Prostate gland (tissue), 2 donors: ENCODE data around the gene LRRC28. TPM values are rescaled to one million over a fixed set of nuclear protein-coding genes. Genes with fewer than 3 reads are reported as not detected.

ENCODE experiments used
- DNase-seq: peaks from one replicate; pipeline ENCODE4 v3.0.0-alpha.2; 2019; ENCODE audit warnings: low spot score
- H3K27ac ChIP-seq, 2 donors: fragments of 200-600 bp; sonication (generic); 2 replicates each; pipeline ENCODE4 v1.5.1; 2017 to 2019
- H3K27me3 ChIP-seq: fragments of 200-600 bp; sonication (generic); replicated peaks from 2 replicates; pipeline ENCODE4 v1.5.1; 2019; ENCODE audit not compliant: insufficient read depth
- H3K36me3 ChIP-seq, 2 donors: fragments of 200-600 bp; sonication (generic); 1 replicate in 1 of 2; 2 replicates in 1 of 2; pipeline versions ENCODE4 v1.5.1 to v1.8.1; 2017 to 2019
- H3K4me1 ChIP-seq: fragments of 200-600 bp; sonication (generic); replicated peaks from 2 replicates; pipeline ENCODE4 v1.5.1; 2019
- H3K4me3 ChIP-seq, 2 donors: fragments of 200-600 bp; sonication (generic); 2 replicates each; pipeline ENCODE4 v1.5.1; 2017 to 2019
- H3K9me3 ChIP-seq: fragments of 200-600 bp; sonication (generic); 2 replicates; pipeline ENCODE4 v1.5.1; 2017
- POLR2A ChIP-seq: fragments of 450-650 bp; IDR thresholded peaks from one replicate; pipeline ENCODE4 v1.6.1; 2016; ENCODE audit warnings: antibody characterized with exemption, mild to moderate bottlenecking
- POLR2AphosphoS5 ChIP-seq: sonication (generic); formaldehyde crosslinking; IDR thresholded peaks from one replicate; pipeline ENCODE4 v1.6.1; 2017; ENCODE audit warnings: antibody characterized with exemption
- WGBS: methylation state at CpG from one replicate; pipeline ENCODE4 v1.1.5; 2018; 5-methylcytosine and 5-hydroxymethylcytosine counted together
- intact Hi-C: fragments of 100-400 bp; cut with DNase I; formaldehyde crosslinking; loops from one replicate; pipeline ENCODE4 v1.14.2; 2022
- total RNA-seq, 2 donors: library from RNA; depleted of rRNA; stranded (reverse); fragments of >200 nt; gene quantifications; one replicate each; pipeline ENCODE4 v1.1.0, GENCODE V29; 2016
- TF ChIP-seq, protein P1 (sequence below), 4 experiments: fragments of 200-600 bp in 2 of 4; fragments of 450-650 bp in 2 of 4; sonication (generic) in 2 of 4; IDR thresholded peaks; 1 replicate in 3 of 4; 2 replicates in 1 of 4; pipeline ENCODE4 v1.5.1; 2016 to 2019; ENCODE audit warnings: antibody characterized with exemption in 4 of 4, mild to moderate bottlenecking in 2 of 4, moderate library complexity in 2 of 4

The LRRC28 gene
- total RNA-seq, 2 donors from 2014 or later, result 16.0 to 36.8 TPM

DNA sequence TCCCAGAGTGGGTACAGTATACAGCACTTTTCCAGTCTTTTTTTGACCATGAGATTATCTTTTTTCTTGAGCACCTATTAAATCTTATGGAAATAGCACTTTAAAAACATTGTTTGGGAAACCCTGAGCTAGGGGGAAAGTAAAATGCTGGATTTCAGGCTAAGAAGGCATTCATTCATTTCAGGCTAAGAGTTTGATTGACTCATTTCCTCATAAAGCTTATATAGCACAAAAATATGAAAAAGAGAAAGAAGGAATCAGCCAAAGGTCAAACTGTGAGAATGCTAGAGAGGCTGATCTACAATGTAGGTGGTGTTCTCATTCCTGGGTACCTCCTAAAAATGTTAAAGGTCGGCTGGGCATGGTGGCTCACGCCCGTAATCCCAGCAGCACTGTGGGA is 12.4 kb upstream of the LRRC28 start:
- no peak overlapping the region for H3K27ac ChIP-seq
- no peak overlapping the region for H3K4me3 ChIP-seq
- no peaks in the 10 kb centered on the region for H3K36me3 ChIP-seq
- no peak for DNase-seq
- no peaks in the 10 kb centered on the region for H3K9me3 ChIP-seq
- H3K27me3 ChIP-seq, result no peaks in the 10 kb centered on the region
- H3K4me1 ChIP-seq, result no peaks in the 10 kb centered on the region
- 68% methylated on average over 3 of the region's 3 CpGs for WGBS
- TF ChIP-seq, protein P1, sequence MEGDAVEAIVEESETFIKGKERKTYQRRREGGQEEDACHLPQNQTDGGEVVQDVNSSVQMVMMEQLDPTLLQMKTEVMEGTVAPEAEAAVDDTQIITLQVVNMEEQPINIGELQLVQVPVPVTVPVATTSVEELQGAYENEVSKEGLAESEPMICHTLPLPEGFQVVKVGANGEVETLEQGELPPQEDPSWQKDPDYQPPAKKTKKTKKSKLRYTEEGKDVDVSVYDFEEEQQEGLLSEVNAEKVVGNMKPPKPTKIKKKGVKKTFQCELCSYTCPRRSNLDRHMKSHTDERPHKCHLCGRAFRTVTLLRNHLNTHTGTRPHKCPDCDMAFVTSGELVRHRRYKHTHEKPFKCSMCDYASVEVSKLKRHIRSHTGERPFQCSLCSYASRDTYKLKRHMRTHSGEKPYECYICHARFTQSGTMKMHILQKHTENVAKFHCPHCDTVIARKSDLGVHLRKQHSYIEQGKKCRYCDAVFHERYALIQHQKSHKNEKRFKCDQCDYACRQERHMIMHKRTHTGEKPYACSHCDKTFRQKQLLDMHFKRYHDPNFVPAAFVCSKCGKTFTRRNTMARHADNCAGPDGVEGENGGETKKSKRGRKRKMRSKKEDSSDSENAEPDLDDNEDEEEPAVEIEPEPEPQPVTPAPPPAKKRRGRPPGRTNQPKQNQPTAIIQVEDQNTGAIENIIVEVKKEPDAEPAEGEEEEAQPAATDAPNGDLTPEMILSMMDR (IDR thresholded peaks at IDR 0.05), result no peak
- intact Hi-C loops, result no loop called here

DNA sequence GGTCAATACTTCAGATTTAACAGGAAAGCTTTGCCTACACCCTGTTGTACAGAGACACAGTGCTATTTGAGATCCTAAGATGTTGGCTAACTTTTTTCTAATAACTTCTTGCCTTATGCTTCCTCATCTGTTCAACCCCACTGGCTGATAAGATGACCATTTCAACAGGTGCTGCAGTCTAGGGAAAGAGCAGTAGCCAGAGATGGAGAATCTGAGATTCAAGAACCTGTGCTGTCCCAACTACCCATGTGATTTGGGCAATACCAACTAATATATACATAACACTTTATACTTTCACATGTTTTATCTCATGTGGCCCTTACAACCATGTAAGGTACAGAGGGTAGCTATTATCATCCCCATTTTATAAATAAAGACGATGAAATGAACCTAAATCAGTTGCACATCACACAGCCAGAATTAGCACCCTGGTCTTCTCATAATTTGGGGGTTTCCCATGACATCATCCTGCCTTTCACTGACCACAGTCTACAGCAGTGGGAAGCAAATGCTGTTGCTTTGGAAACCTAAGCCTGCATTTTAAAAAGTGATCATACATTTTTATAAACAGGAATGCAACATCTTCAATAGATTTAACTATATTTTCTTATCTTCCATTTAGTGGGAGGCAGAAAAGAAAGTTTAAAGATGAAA is 11.6 kb upstream of the LRRC28 start:
- WGBS, result 56% methylated on average over 1 of the region's 1 CpG
- intact Hi-C loops, result no loop called here
- H3K4me1 ChIP-seq, result no peaks in the 10 kb centered on the region

DNA sequence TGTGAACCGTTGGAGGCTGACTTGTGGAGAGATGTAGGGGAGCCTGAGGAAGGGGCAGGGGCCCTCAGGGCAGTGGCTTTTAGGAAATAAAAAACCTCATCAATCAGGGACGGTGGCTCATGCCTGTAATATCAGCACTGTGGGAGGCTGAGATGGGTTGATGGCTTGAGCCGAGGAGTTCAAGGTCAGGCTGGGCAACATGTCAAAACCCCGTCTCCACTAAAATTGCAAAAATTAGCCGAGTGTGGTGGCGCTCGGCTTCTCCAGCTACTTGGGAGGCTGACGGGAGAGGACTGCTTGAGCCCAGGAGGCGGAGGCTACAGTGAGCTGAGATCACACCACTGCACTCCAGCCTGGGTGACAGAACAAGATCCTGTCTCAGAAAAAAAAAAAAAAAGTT is 9.5 kb upstream of the LRRC28 start:
- Histone ChIP-seq H3K4me3 (no peak overlapping the region), H3K36me3 (no peaks in the 10 kb centered on the region), H3K9me3 (no peaks in the 10 kb centered on the region), H3K4me1 (no peaks in the 10 kb centered on the region), H3K27me3 (no peaks in the 10 kb centered on the region), H3K27ac (no peak overlapping the region)
- TF ChIP-seq POLR2A (no peak), POLR2AphosphoS5 (no peak)
- TF ChIP-seq, protein P1 (IDR thresholded peaks at IDR 0.05), result no peak
- intact Hi-C loops, result no loop called here
- DNase-seq, result no peak
- 93% methylated on average over 9 of the region's 9 CpGs for WGBS

More for the DNA sequence above, 11.6 kb upstream of the LRRC28 start:
- H3K27ac ChIP-seq, result no peak overlapping the region
- no peak for TF ChIP-seq POLR2AphosphoS5
- TF ChIP-seq, protein P1 (IDR thresholded peaks at IDR 0.05), result no peak
- H3K4me3 ChIP-seq, result no peak overlapping the region
- no peaks in the 10 kb centered on the region for H3K27me3 ChIP-seq
- DNase-seq, result no peak
- no peaks in the 10 kb centered on the region for H3K36me3 ChIP-seq
- H3K9me3 ChIP-seq, result no peaks in the 10 kb centered on the region

DNA sequence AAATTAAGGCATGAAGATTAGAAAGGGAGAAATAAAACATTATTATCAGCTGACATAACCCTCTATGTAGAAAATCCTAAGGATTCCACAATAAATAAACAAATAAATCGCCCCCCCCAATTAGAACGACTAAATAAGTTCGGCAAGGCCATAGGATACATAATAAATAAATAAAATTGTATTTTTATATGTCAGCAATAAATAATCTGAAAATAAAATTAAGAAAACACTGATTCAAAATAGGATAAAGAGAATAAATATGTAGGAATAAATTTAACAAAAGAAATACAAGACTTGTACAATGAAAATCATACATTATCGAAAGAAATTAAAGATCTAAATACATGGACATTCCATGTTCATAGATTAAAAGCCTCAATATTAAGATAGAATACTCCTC is 7.0 kb upstream of the LRRC28 start:
- intact Hi-C loops, result no loop called here
- Histone ChIP-seq H3K9me3 (no peaks in the 10 kb centered on the region), H3K27ac (no peak overlapping the region), H3K36me3 (no peaks in the 10 kb centered on the region), H3K4me1 (no peaks in the 10 kb centered on the region), H3K4me3 (no peak overlapping the region), H3K27me3 (no peaks in the 10 kb centered on the region)
- no peak for TF ChIP-seq POLR2A
- TF ChIP-seq POLR2AphosphoS5, result no peak
- TF ChIP-seq, protein P1 (IDR thresholded peaks at IDR 0.05), result no peak
- whole genome bisulfite sequencing, result 92% methylated on average over 4 of the region's 4 CpGs
- no peak for DNase-seq

DNA sequence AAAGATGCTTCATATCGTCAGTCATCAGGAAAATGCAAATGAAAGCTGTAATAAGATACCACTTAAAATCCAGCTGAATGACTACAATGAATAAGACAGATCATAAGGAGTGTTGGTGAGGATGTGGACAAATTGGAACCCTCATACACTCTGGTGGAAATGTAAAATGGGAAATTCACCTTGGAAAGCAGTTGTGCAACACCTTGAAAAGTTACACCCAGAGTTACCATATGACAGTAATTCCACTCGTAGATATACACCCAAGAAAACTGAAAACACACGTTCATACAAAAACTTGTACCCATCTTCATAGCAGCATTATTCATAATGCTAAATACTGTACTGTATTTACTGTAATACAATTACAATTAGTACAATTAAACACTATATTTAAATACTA is 4.2 kb upstream of the LRRC28 start:
- Histone ChIP-seq H3K4me3 (no peak overlapping the region), H3K27me3 (no peaks in the 10 kb centered on the region), H3K27ac (no peak overlapping the region), H3K4me1 (peaks cover under 1% of the 10 kb centered on the region), H3K9me3 (no peaks in the 10 kb centered on the region), H3K36me3 (no peaks in the 10 kb centered on the region)
- 74% methylated on average over 3 of the region's 3 CpGs for WGBS
- intact Hi-C loops, result no loop called here
- no peak for DNase-seq
- TF ChIP-seq POLR2A (no peak), POLR2AphosphoS5 (no peak)
- TF ChIP-seq, protein P1 (IDR thresholded peaks at IDR 0.05), result no peak
